Mucosa of descending colon (tissue), 3 donors: ENCODE measurements around the gene SMLR1. TPM values are rescaled to one million over a fixed set of nuclear protein-coding genes. Genes with fewer than 3 reads are reported as not detected.
"Not testable (repeated sequence)": the region's sequence is repeated elsewhere in the genome, so short reads cannot be mapped to it uniquely, and the experiment has no call there.

Experiments
- ATAC-seq: fragments of 200-7000 bp; cut with Tn5 transposase; one replicate; pipeline ENCODE4 v1.9.1; 2020; ENCODE audit warnings: mild to moderate bottlenecking, moderate library complexity
- DNase-seq, 3 donors: peaks; one replicate each; pipeline ENCODE4 v3.0.0-alpha.2; 2020
- H3K36me3 ChIP-seq: fragments of 200-600 bp; one replicate; pipeline ENCODE4 v1.8.0; 2021; ENCODE audit warnings: low read depth, mild to moderate bottlenecking
- H3K4me1 ChIP-seq: fragments of 200-600 bp; one replicate; pipeline ENCODE4 v1.8.0; 2021; ENCODE audit warnings: low read depth, mild to moderate bottlenecking
- H3K4me3 ChIP-seq: fragments of 200-600 bp; one replicate; pipeline ENCODE4 v1.8.0; 2021; ENCODE audit warnings: mild to moderate bottlenecking
- H3K9me3 ChIP-seq: fragments of 200-600 bp; one replicate; pipeline ENCODE4 v1.8.0; 2021; ENCODE audit warnings: mild to moderate bottlenecking
- CTCF ChIP-seq: fragments of 200-600 bp; IDR thresholded peaks from one replicate; pipeline ENCODE4 v1.8.0; 2022; ENCODE audit warnings: antibody characterized with exemption, mild to moderate bottlenecking
- intact Hi-C, 2 donors: fragments of 100-400 bp; cut with DNase I in 1 of 2; cut with micrococcal nuclease in 1 of 2; formaldehyde crosslinking; loops; one replicate each; pipeline versions ENCODE4 v1.11.0 to v1.11.1; 2022; cut with DNase I, micrococcal nuclease
- total RNA-seq, 3 donors: library from RNA; stranded (reverse); fragmentation: NEBNext Ultra II Directional in 2 of 3; extraction: Animal tissue kit (Norgen Biotek cat#: 25700) in 2 of 3; gene quantifications; one replicate each; pipeline versions ENCODE4 v1.2.1 to v1.2.4, GENCODE V29; 2021 to 2023
- donor health status: DM: no; HTN: no; CAD: no; lungs with moderate emphysema.
- donor health status: DM: no; HTN: no; CAD: no.
- donor health status: DM: no; HTN: yes; CAD: no.

Gene SMLR1
- total RNA-seq, 3 donors from 2014 or later, result not detected

- DNase-seq (no peak), ATAC-seq (no peak)
- Histone ChIP-seq H3K9me3 (peaks cover 5% of the 10 kb centered on the region), H3K4me3 (no peak overlapping the region), H3K36me3 (no peaks in the 10 kb centered on the region), H3K4me1 (no peaks in the 10 kb centered on the region)
- intact Hi-C loops, result no loop called here
- TF ChIP-seq CTCF, result no peak
Observed at GRCh38 chr6:130796313-130796905, 30.8 kb upstream of the SMLR1 start.

DNA sequence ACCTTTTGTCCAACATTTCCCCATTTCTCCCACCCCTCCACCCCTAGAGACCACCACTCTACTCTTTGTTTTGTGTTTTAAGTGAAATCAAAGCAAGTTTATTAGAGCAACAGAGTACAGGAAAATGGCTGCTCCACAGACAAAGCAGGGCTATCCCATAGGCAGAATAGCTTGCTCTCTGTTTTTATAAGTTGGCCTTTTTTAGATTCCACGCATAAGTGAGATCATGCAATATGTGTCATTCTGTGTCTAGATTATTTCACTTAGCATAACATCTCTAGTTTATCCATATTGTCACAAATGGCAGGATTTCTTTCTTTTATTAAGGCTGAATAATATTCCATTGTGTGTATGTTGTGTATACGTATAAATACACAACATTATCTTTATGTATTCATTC is 30.1 kb upstream of the SMLR1 start:
- TF ChIP-seq CTCF, result no peak

DNA sequence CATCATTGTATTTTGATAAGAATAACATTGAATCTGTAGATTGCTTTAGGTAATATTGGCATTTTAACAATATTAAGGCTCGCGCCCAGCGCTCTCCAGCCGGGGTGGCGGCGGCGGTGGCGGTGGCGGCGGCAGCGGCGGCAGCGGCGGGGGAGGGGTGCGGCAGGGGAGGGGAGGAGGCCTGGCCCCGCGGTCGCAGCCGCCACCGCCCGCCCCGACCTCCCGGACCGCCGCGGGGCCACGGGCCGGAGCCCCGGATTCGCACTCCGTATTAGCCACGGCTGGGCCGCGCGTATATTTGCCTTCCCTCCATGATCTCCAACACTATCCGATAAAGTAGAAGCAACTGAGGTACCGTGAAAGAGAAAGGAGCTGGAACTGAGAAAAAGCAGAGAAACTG is 25.8 kb upstream of the SMLR1 start:
- intact Hi-C loops, DNase-seq, H3K9me3 ChIP-seq, H3K4me3 ChIP-seq, H3K36me3 ChIP-seq, ATAC-seq, H3K4me1 ChIP-seq: not testable (repeated sequence)

More for the DNA sequence above, 30.1 kb upstream of the SMLR1 start:
- no peaks in the 10 kb centered on the region for H3K4me1 ChIP-seq
- ATAC-seq (no peak), DNase-seq (no peak)
- no peaks in the 10 kb centered on the region for H3K36me3 ChIP-seq
- H3K9me3 ChIP-seq, result peaks cover 5% of the 10 kb centered on the region
- H3K4me3 ChIP-seq, result no peak overlapping the region
- intact Hi-C loops, result no loop called here

GRCh38 chr6:130810307-130811030 is 16.7 kb upstream of the SMLR1 start:
- no peaks in the 10 kb centered on the region for H3K36me3 ChIP-seq

GRCh38 chr6:130811932-130812331 is 15.3 kb upstream of the SMLR1 start:
- no peaks in the 10 kb centered on the region for H3K36me3 ChIP-seq
- TF ChIP-seq CTCF, result no peak
- no peak for ATAC-seq
- intact Hi-C loops, result no loop called here
- no peak for DNase-seq
- no peaks in the 10 kb centered on the region for H3K4me1 ChIP-seq
- no peak overlapping the region for H3K4me3 ChIP-seq
- no peaks in the 10 kb centered on the region for H3K9me3 ChIP-seq

More at GRCh38 chr6:130810307-130811030, 16.7 kb upstream of the SMLR1 start:
- TF ChIP-seq CTCF, result no peak
- H3K4me3 ChIP-seq, result no peak overlapping the region
- intact Hi-C loops, result no loop called here
- ATAC-seq (no peak), DNase-seq (no peak)
- H3K9me3 ChIP-seq, result no peaks in the 10 kb centered on the region
- H3K4me1 ChIP-seq, result no peaks in the 10 kb centered on the region

DNA sequence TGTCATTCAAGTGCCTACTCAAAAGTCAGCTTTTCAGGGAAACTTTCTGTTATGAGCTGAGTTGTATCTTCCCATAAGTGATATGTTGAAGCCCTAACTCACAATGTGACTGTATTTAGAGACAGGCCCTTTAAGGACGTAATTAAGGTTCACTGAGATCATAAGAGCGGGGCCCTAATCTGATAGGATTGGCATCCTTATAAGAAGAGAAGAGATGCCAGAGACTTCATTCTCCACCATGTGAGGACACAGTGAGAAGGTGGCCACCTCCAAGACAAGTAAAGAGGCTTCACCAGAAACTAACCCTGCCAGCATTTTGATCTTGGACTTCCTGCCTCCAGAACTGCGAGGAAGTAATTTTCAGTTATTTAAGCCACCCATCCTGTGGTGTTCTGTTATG is 12.7 kb upstream of the SMLR1 start:
- ATAC-seq, result no peak
- DNase-seq, result no peak
- intact Hi-C loops, result no loop called here
- TF ChIP-seq CTCF, result no peak
- H3K36me3 ChIP-seq, result no peaks in the 10 kb centered on the region
- no peaks in the 10 kb centered on the region for H3K9me3 ChIP-seq
- no peaks in the 10 kb centered on the region for H3K4me1 ChIP-seq
- no peak overlapping the region for H3K4me3 ChIP-seq
